Measurements from ENCODE around the gene ACAT2.
"Not testable (repeated sequence)": the region's sequence is repeated elsewhere in the genome, so short reads cannot be mapped to it uniquely, and the experiment has no call there.

ACAT2 gene

DNA sequence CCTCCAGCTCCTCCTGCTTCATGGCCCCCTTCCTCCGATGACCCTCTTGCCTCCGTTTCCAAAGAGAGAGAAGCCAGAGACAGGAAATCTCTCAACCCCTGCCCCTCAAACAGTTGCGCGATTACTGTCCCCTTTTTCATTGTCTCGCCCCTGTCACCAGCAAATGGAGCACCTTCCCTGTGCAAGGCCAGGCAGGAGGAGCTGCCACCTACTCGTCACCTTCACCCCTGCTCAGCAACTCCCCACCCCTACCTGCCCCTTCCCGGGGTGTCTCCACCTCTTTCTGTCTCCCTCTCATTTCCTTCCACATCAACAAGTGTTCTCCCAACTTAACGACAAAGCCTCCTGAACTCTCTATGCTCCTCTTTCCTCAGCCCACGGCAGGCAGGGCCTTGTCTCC lies 51.9 kb downstream of the ACAT2 start:
- no peak for DNase-seq (ENCODE audit: low spot score)

DNA sequence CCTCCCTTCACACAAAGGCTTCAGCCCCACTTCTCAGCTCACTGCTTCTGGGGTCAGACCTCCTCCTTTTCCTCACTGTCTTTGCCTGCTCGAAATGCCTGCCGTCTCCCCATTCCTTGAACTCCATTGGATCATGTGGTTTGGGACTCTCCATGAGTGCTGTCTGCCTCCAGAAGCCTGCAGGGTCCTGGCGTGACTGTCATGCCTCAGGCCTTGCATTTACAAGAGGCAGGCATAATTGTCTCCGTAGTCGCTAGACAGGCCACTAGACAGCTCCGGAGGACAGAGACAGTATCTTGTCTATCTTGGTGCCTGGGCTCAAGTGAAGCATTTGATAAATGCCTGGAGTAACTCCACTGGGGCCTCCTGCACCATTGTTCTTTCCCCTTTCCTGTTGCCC lies 53.6 kb downstream of the ACAT2 start:
- no peak for DNase-seq (ENCODE audit: low spot score)

DNA sequence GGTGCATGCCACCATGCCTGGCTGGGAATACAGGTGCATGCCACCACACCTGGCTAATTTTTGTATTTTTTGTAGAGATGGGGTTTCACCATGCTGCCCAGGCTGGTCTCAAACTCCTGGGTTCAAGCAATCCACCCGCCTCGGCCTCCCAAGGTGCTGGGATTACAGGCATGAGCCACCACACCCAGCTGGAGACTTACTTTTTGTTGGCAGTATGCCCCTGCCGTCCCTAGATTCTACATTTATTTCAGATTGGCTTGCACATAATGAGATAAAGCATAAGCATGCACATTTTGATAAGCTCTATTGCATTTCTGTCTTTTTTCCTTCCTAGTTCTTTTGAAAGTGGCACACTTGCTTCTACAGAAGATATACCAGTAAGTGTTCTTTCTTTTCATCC lies 54.9 kb downstream of the ACAT2 start:
- not testable (repeated sequence) for DNase-seq (ENCODE audit: low spot score)

- no peak for DNase-seq (ENCODE audit: low spot score)
These were observed 56.3 kb downstream of the ACAT2 start for GRCh38 chr6:159817951-159818739.

- no peak for DNase-seq (ENCODE audit: low spot score)
These were observed 57.3 kb downstream of the ACAT2 start for GRCh38 chr6:159819098-159819497.

DNA sequence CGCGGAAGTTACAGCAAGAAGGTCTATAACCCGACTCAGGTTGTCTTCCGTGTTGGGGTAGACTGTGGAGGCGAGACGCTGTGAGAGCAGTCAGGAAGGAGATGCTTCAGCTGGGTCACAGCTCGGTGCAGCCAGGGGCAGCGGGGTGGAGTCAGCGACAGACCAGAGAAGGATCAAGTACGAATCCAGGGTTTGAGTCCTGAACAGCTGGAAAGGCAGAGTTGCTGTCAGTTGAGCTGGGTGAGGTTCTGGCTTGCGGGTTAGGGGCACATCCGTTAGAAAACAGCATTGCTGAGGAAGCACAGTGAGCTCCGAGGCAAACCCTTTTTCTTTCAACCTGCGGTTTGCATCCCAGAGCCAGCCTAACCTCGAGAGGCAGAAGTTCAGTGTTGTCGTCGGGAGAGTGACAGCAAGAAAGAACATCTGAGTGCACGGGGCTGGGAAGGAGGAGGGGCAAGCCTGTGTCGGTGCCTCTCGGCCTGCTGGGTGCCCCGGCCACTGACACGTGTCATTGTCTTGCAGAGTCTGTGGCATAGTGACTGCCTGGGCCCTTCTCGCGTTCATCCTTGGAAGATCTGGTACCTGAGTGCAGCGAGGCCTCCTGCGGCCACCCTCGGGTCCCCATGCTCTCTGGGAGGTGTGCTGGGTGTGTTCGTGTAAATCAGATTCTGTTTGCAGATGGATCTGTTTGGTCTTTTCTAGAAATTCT lies 58.2 kb downstream of the ACAT2 start:
- no peak for DNase-seq (ENCODE audit: low spot score)

DNA sequence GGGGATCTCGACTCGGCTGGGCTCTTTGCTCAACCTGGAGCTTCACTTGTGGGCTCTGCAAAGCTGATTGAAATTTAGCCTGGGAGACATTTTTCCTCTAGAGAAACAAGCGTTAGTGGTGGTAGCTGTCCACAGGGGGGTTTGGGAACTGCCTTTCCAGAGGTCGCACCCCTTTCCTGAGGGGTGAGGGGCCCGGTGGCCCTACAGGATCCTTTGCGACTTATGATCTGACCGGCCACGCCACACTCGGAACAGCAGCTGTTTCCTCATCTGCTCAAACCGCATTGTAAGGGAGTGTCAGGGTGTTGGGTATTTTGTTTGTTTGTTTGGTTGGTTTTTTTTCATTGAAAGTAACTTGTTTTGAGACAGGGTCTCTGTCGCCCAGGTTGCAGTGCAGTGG lies 59.3 kb downstream of the ACAT2 start:
- DNase-seq (ENCODE audit: low spot score) = no peak

DNA sequence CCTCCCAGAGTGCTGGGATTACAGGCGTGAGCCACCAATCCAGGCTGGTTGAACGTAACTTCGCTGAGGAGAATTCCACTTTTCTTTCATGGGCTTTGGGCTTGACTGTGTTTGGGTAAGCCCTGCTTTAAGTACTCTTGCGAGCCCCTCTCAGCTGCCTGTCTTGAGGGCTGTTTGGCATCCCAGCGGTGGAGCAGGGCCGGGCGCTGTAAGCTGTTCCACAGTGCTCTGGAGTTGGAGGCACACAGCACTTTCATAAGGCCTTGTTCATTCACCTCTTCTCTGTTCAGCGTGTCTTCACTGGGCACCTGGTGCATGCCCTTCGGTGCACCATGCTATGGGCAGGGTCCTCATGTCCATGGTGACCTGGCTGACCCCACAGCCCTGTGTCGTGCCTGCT lies 59.9 kb downstream of the ACAT2 start:
- no peak for DNase-seq (ENCODE audit: low spot score)

DNA sequence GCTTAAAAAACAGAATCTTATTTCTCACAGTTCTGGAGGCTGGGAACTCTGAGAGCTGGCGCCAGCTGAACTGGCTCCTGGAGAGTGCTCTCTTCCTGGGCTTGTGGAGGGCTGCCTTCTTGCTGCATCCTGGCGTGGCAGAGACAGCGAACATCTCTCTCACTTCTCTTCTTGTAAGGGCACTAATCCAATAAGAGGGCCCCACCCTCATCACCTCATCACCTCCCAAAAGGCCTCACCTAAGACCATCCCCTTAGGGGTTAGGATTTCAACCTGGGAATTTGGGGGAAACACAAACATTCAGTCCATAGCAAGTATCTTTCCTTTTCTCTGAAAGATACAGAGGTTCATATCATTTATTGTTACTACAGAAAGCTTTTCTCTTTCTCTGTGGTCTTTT lies 62.1 kb downstream of the ACAT2 start:
- DNase-seq (ENCODE audit: low spot score) = no peak

DNA sequence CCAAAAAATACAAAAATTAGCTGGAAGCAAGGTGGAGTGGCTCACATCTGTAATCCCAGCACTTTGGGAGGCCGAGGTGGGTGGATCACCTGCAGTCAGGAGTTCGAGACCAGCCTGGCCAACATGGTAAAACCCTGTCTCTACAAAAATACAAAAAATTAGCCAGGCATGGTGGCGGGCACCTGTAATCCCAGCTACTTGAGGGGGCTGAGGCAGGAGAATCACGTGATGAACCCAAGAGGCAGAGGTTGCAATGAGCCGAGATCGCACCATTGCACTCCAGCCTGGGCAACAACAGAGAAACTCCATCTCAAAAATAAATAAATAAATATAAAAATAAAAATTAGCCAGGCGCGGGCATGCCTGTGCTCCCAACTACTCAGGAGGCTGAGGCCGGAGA lies 62.8 kb downstream of the ACAT2 start:
- not testable (repeated sequence) for DNase-seq (ENCODE audit: low spot score)

GRCh38 chr6:159826004-159826403 lies 64.2 kb downstream of the ACAT2 start:
- no peak for DNase-seq (ENCODE audit: low spot score)

DNA sequence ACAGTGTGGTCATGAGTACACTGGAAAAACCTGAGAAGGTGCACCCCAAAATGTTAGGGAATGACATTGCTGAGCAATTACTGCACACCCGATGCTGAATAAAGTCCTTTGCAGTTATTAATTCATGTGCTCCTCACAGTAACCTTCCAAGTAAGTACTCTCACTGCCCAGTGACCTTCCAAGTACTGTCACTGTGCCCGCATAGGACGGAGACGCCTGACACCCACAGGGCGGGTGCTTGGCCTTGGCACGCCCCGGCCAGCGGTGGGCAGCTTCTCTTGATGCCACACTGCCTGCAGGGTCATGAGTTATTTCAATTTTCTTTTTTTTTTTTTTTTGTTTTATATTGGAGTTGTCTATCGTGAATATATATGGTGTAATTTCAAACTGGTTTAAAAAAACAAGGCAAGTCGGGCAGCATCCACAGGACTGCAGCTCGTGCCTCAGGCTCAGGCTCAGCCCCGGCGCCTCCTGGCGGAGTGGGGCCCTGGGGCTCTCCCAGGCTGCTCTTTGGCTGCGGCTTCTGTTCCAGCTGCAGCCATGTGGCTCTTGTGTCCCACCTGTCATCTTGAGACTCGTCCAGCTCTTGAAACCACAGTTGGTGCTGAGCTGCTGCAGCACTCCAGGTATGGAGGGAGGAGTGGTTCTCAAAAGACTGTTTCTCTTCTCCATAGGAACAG lies 65.3 kb downstream of the ACAT2 start:
- DNase-seq (ENCODE audit: low spot score) = no peak

DNA sequence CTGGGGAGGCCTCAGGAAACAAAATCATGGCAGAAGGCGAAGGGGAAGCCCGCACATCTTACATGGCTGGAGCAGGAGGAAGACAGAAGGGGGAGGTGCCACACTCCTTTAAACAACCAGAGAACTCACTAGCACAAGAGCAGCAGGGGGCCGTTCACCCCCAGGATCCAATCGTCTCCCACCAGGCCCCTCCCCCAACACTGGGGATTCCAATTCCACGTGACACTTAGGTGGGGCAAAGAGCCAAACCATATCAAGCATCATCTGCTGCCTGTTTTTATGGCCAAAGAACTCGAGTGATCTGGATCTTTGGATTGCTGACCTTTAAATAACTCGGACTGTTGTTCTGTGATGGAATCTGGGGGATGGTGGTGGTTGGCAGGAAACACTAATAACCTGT lies 66.2 kb downstream of the ACAT2 start:
- no peak for DNase-seq (ENCODE audit: low spot score)

Data from AG08396 (cell line).